SK-N-SH (cell line): Measurements from ENCODE around the gene SUGT1. TPM values are rescaled to one million over a fixed set of nuclear protein-coding genes. Genes with fewer than 3 reads are reported as not detected.

ENCODE experiments used
- CTCF ChIA-PET: fragments of 300-600, 350-600 bp; formaldehyde crosslinking; extraction: SDS; loops from one replicate; lab custom pipeline; 2021; lab: Yijun Ruan, JAX
- POLR2A ChIA-PET: fragments of 350-600 bp; sonication (Branson Sonifier 250); formaldehyde crosslinking; extraction: SDS; loops from one replicate; lab custom pipeline; 2020; ENCODE audit warnings: antibody characterized with exemption, inconsistent platforms; lab: Yijun Ruan, JAX
- DNase-seq: peaks from one replicate; pipeline ENCODE4 v3.0.0; 2012
- H2AFZ ChIP-seq: fragments of 200-600 bp; sonication (generic); 2 replicates; pipeline ENCODE4 v1.8.1; 2016; ENCODE audit warnings: antibody characterized with exemption, mild to moderate bottlenecking, low read depth
- H3F3A ChIP-seq: fragments of 200-600 bp; sonication (generic); replicated peaks from 2 replicates; pipeline ENCODE3; 2016; ENCODE audit warnings: antibody characterized with exemption, mild to moderate bottlenecking; ENCODE audit not compliant: insufficient read depth
- H3K27ac ChIP-seq, 2 experiments: fragments of 200-500 bp in 1 of 2; fragments of 200-600 bp in 1 of 2; sonication (Bioruptor generic) in 1 of 2; sonication (generic), shearing (Covaris generic) in 1 of 2; 2 replicates each; pipeline versions ENCODE4 v1.5.1 to v1.6.1; 2014 to 2016; ENCODE audit warnings: low read depth in 2 of 2, inconsistent platforms in 1 of 2, low read length in 1 of 2, mild to moderate bottlenecking in 1 of 2, mixed read lengths in 1 of 2
- H3K27me3 ChIP-seq: fragments of 200-600 bp; sonication (generic), shearing (Covaris generic); 2 replicates; pipeline ENCODE4 v1.6.1; 2016; ENCODE audit warnings: mixed run types; ENCODE audit not compliant: insufficient read depth
- H3K36me3 ChIP-seq, 2 experiments: fragments of 200-500 bp in 1 of 2; fragments of 200-600 bp in 1 of 2; sonication (Bioruptor generic) in 1 of 2; sonication (generic) in 1 of 2; replicated peaks in 1 of 2; 2 replicates each; pipeline versions ENCODE3 to v1.5.1; 2014 to 2016; ENCODE audit warnings: low read length in 1 of 2, mild to moderate bottlenecking in 1 of 2; ENCODE audit not compliant: insufficient read depth in 2 of 2, control insufficient read depth in 1 of 2
- H3K4me1 ChIP-seq, 2 experiments: fragments of 200-500 bp in 1 of 2; fragments of 200-600 bp in 1 of 2; sonication (Bioruptor generic) in 1 of 2; sonication (generic), shearing (Covaris generic) in 1 of 2; 2 replicates each; pipeline versions ENCODE4 v1.5.1 to v1.6.1; 2014 to 2016; ENCODE audit warnings: low read depth in 1 of 2, low read length in 1 of 2, mixed run types in 1 of 2; ENCODE audit not compliant: insufficient read depth in 2 of 2, control insufficient read depth in 1 of 2
- H3K4me2 ChIP-seq: fragments of 200-600 bp; sonication (generic), shearing (Covaris generic); 2 replicates; pipeline ENCODE4 v1.6.1; 2017; ENCODE audit warnings: mixed run types
- H3K4me3 ChIP-seq, 2 experiments: fragments of 200-500 bp in 1 of 2; fragments of 200-600 bp in 1 of 2; sonication (Bioruptor generic) in 1 of 2; sonication (generic), shearing (Covaris generic) in 1 of 2; 2 replicates each; pipeline versions ENCODE4 v1.5.1 to v1.8.1; 2014 to 2016; ENCODE audit warnings: low read depth in 2 of 2, inconsistent platforms in 1 of 2, low read length in 1 of 2, mild to moderate bottlenecking in 1 of 2, mixed read lengths in 1 of 2, moderate library complexity in 1 of 2
- H3K79me2 ChIP-seq: fragments of 200-600 bp; sonication (generic); 2 replicates; pipeline ENCODE4 v1.8.1; 2017; ENCODE audit warnings: mild to moderate bottlenecking; ENCODE audit not compliant: insufficient read depth
- H3K9ac ChIP-seq: fragments of 200-600 bp; sonication (generic); 2 replicates; pipeline ENCODE4 v1.6.1; 2017; ENCODE audit warnings: mixed run types
- H3K9me2 ChIP-seq: fragments of 200-600 bp; sonication (generic); 2 replicates; pipeline ENCODE4 v1.6.1; 2017; ENCODE audit warnings: mixed run types
- H3K9me3 ChIP-seq: fragments of 200-600 bp; sonication (generic); 2 replicates; pipeline ENCODE4 v1.6.1; 2017; ENCODE audit warnings: mixed run types, mild to moderate bottlenecking, moderate library complexity
- H4K20me1 ChIP-seq: fragments of 200-600 bp; sonication (generic); 2 replicates; pipeline ENCODE4 v1.6.1; 2017; ENCODE audit warnings: mild to moderate bottlenecking, mixed run types; ENCODE audit not compliant: insufficient read depth
- EP300 ChIP-seq, 2 experiments: IDR thresholded peaks; 2 replicates each; pipeline versions ENCODE4 v1.4.0 to v1.6.1; 2012; ENCODE audit warnings: borderline replicate concordance in 1 of 2, low read depth in 1 of 2, low read length in 1 of 2
- GABPA ChIP-seq: IDR thresholded peaks from 2 replicates; pipeline ENCODE4 v1.4.0; 2012; ENCODE audit warnings: low read depth, mild to moderate bottlenecking
- GATA2 ChIP-seq: sonication (generic); formaldehyde crosslinking; IDR thresholded peaks from 2 replicates; pipeline ENCODE4 v1.5.0; 2020; ENCODE audit warnings: mild to moderate bottlenecking, missing genetic modification reagents
- MAX ChIP-seq: IDR thresholded peaks from 2 replicates; pipeline ENCODE4 v1.4.0; 2012; ENCODE audit warnings: low read depth
- MEF2A ChIP-seq: IDR thresholded peaks from 2 replicates; pipeline ENCODE4 v1.4.0; 2012; ENCODE audit warnings: low read depth, borderline replicate concordance
- MXI1 ChIP-seq: IDR thresholded peaks from 2 replicates; pipeline ENCODE4 v1.6.1; 2012; ENCODE audit warnings: mild to moderate bottlenecking, low read depth, low read length, improper control_type of control experiment
- NRF1 ChIP-seq: IDR thresholded peaks from 2 replicates; pipeline ENCODE4 v1.6.1; 2012; ENCODE audit warnings: low read depth, mild to moderate bottlenecking, low read length
- POLR2AphosphoS5 ChIP-seq: IDR thresholded peaks from 2 replicates; pipeline ENCODE4 v1.6.1; 2012; ENCODE audit warnings: low read depth, low read length
- RAD21 ChIP-seq: IDR thresholded peaks from 2 replicates; pipeline ENCODE4 v1.6.1; 2012; ENCODE audit warnings: mild to moderate bottlenecking, low read length
- RFX5 ChIP-seq: IDR thresholded peaks from 2 replicates; pipeline ENCODE4 v1.6.1; 2012; ENCODE audit warnings: mild to moderate bottlenecking, improper control_type of control experiment, low read length
- RXRA ChIP-seq: IDR thresholded peaks from 2 replicates; pipeline ENCODE4 v1.4.0; 2012; ENCODE audit warnings: low read depth, mild to moderate bottlenecking, borderline replicate concordance
- SIN3A ChIP-seq: IDR thresholded peaks from 2 replicates; pipeline ENCODE4 v1.6.1; 2012; ENCODE audit warnings: low read depth, mild to moderate bottlenecking, low read length, moderate library complexity, borderline replicate concordance
- TAF1 ChIP-seq: IDR thresholded peaks from 2 replicates; pipeline ENCODE4 v1.6.1; 2012; ENCODE audit warnings: low read depth, mild to moderate bottlenecking, low read length, moderate library complexity, borderline replicate concordance
- TCF12 ChIP-seq: IDR thresholded peaks from 2 replicates; pipeline ENCODE4 v1.4.0; 2012
- USF2 ChIP-seq: fragments of 150-350 bp; IDR thresholded peaks from 2 replicates; pipeline ENCODE4 v1.6.1; 2017; ENCODE audit warnings: antibody characterized with exemption, low read length, low read depth, borderline replicate concordance
- YY1 ChIP-seq: IDR thresholded peaks from 2 replicates; pipeline ENCODE4 v1.4.0; 2012; ENCODE audit warnings: low read depth, mild to moderate bottlenecking
- ZBTB33 ChIP-seq: IDR thresholded peaks from 2 replicates; pipeline ENCODE4 v1.4.0; 2012; ENCODE audit warnings: low read depth, borderline replicate concordance
- WGBS: methylation state at CpG from one replicate; pipeline ENCODE4 v1.1.6; 2017; ENCODE audit warnings: low lambda C conversion rate; 5-methylcytosine and 5-hydroxymethylcytosine counted together
- polyA plus RNA-seq, 3 experiments: library from polyadenylated mRNA; depleted of rRNA; stranded (reverse); fragments of >200 nt; gene quantifications; 2 replicates each; pipeline ENCODE4 v1.2.3, GENCODE V29; 2012

Gene SUGT1
- polyA plus RNA-seq, 1 of the 3 experiments (the other 2 are of a cell fraction): 18.6 TPM

- no peak overlapping the region for H3K4me3 ChIP-seq
- H2AFZ ChIP-seq: no peak overlapping the region
- TF ChIP-seq YY1 (no peak), POLR2AphosphoS5 (no peak), MXI1 (no peak), TAF1 (no peak), RXRA (no peak), RAD21 (no peak), RFX5 (no peak), GATA2 (CRISPR knock-in tag) (no peak), NRF1 (no peak), TCF12 (no peak), MAX (no peak), MEF2A (no peak), ZBTB33 (no peak), USF2 (no peak), GABPA (no peak), EP300 (IDR thresholded peaks at IDR 0.05; ENCODE audit: borderline replicate concordance in 1 of 2, low read depth in 1 of 2, low read length in 1 of 2) (no peak), SIN3A (no peak)
- no peaks in the 10 kb centered on the region for H3F3A ChIP-seq
- no peak overlapping the region for H3K9ac ChIP-seq
- WGBS: 31% methylated on average over 4 of the region's 4 CpGs
- H3K4me2 ChIP-seq: no peak overlapping the region
- CTCF ChIA-PET: interaction anchor here (0.9 to 1.0 kb wide), 2 partner anchors 27 to 73 kb away, joined by 3 read pairs; no protein-coding TSS in a partner anchor
- no peaks in the 10 kb centered on the region for H3K9me2 ChIP-seq
- no peaks in the 10 kb centered on the region for H4K20me1 ChIP-seq
- peak overlapping the region in 1 of 2 experiments; percentile 53; a peak in 1 of 4 replicates for H3K27ac ChIP-seq
- DNase-seq: peak; percentile 33
- H3K79me2 ChIP-seq: no peaks in the 10 kb centered on the region
- no peaks in the 10 kb centered on the region for H3K36me3 ChIP-seq
- H3K9me3 ChIP-seq: no peaks in the 10 kb centered on the region
- no peaks in the 10 kb centered on the region for H3K27me3 ChIP-seq
- POLR2A ChIA-PET: no interaction called here
- peaks cover 0 to 8% of the 10 kb centered on the region in 2 experiments; a peak in 2 of 4 replicates for H3K4me1 ChIP-seq
Measured at GRCh38 chr13:52737965-52738364, 85.3 kb downstream of the SUGT1 start.
